Keratinocyte (primary cell): ENCODE measurements around the gene SMAD9. TPM values are rescaled to one million over a fixed set of nuclear protein-coding genes. Genes with fewer than 3 reads are reported as not detected.

Experiments used
- DNase-seq: peaks from one replicate; pipeline ENCODE4 v3.0.0-alpha.2; 2011; ENCODE audit warnings: low read depth, missing footprints, low spot score
- FAIRE-seq: peaks from 2 replicates; lab custom pipeline; 2011; peaks lifted over from hg19 to GRCh38; lab: Jason Lieb, UNC
- H2AFZ ChIP-seq: 2 replicates; pipeline ENCODE4 v1.6.0; 2012; ENCODE audit warnings: low read length, control low read depth, inconsistent platforms; ENCODE audit not compliant: control insufficient read depth
- H3K27ac ChIP-seq: 2 replicates; pipeline ENCODE4 v1.5.1; 2011; ENCODE audit warnings: low read length; ENCODE audit not compliant: control insufficient read depth, insufficient read depth
- H3K27me3 ChIP-seq: 3 replicates; pipeline ENCODE4 v1.6.0; 2011; ENCODE audit warnings: low read length; ENCODE audit not compliant: control insufficient read depth, insufficient read depth; ENCODE audit errors: extremely low read depth
- H3K36me3 ChIP-seq, 2 experiments: 2 replicates in 1 of 2; 3 replicates in 1 of 2; pipeline ENCODE4 v1.5.1; 2011; ENCODE audit warnings: low read length in 2 of 2, mild to moderate bottlenecking in 1 of 2; ENCODE audit not compliant: control insufficient read depth in 2 of 2, insufficient read depth in 2 of 2; ENCODE audit errors: extremely low read depth in 1 of 2
- H3K4me1 ChIP-seq: 3 replicates; pipeline ENCODE4 v1.5.1; 2011; ENCODE audit warnings: low read length; ENCODE audit not compliant: control insufficient read depth, insufficient read depth; ENCODE audit errors: extremely low read depth
- H3K4me2 ChIP-seq: 3 replicates; pipeline ENCODE4 v1.6.0; 2011; ENCODE audit warnings: low read depth, low read length; ENCODE audit not compliant: control insufficient read depth, insufficient read depth; ENCODE audit errors: extremely low read depth
- H3K4me3 ChIP-seq, 3 experiments: fragments of 200-600 bp in 1 of 3; sonication (generic) in 1 of 3; 2 replicates in 2 of 3; 3 replicates in 1 of 3; pipeline ENCODE4 v1.5.1; 2011 to 2016; ENCODE audit warnings: low read length in 3 of 3, mild to moderate bottlenecking in 3 of 3, control low read depth in 2 of 3, inconsistent platforms in 1 of 3, low read depth in 1 of 3, mixed read lengths in 1 of 3, mixed run types in 1 of 3, moderate library complexity in 1 of 3; ENCODE audit not compliant: control insufficient read depth in 2 of 3, insufficient read depth in 2 of 3; ENCODE audit errors: extremely low read depth in 1 of 3
- H3K79me2 ChIP-seq: 2 replicates; pipeline ENCODE4 v1.6.0; 2012; ENCODE audit warnings: low read length; ENCODE audit not compliant: control insufficient read depth, insufficient read depth
- H3K9ac ChIP-seq: 3 replicates; pipeline ENCODE4 v1.6.0; 2011; ENCODE audit warnings: low read length; ENCODE audit not compliant: control insufficient read depth, insufficient read depth; ENCODE audit errors: extremely low read depth
- H3K9me1 ChIP-seq: 3 replicates; pipeline ENCODE4 v1.6.0; 2011; ENCODE audit warnings: low read length; ENCODE audit not compliant: control insufficient read depth, insufficient read depth; ENCODE audit errors: extremely low read depth
- H3K9me3 ChIP-seq: 2 replicates; pipeline ENCODE4 v1.5.1; 2012; ENCODE audit warnings: low read depth, low read length; ENCODE audit not compliant: control insufficient read depth
- H4K20me1 ChIP-seq: 3 replicates; pipeline ENCODE4 v1.6.0; 2011; ENCODE audit warnings: low read length; ENCODE audit not compliant: control insufficient read depth, insufficient read depth; ENCODE audit errors: extremely low read depth
- CTCF ChIP-seq, 3 experiments: IDR thresholded peaks in 1 of 3; conservative IDR thresholded peaks in 1 of 3; optimal IDR thresholded peaks in 1 of 3; 2 replicates in 2 of 3; 3 replicates in 1 of 3; pipeline versions ENCODE3 to v1.5.1; 2011; ENCODE audit warnings: low read length in 3 of 3, mild to moderate bottlenecking in 3 of 3, moderate library complexity in 2 of 3, control low read depth in 1 of 3, inconsistent platforms in 1 of 3; ENCODE audit not compliant: insufficient read depth in 2 of 3; ENCODE audit errors: extremely low read depth in 1 of 3
- EZH2 ChIP-seq: IDR thresholded peaks from one replicate; pipeline ENCODE4 v1.6.1; 2012; ENCODE audit warnings: inconsistent platforms, mild to moderate bottlenecking, low read length, moderate library complexity
- dilution Hi-C: fragments of 300-500 bp; cut with MboI; formaldehyde crosslinking; loops from one replicate; pipeline ENCODE4 v1.7.0; 2020; ENCODE audit warnings: low sequenced_read_pairs; ENCODE audit not compliant: extremely low pct_ligation_motif_present
- polyA plus RNA-seq, 5 experiments: library from polyadenylated mRNA; depleted of rRNA in 3 of 5; stranded (reverse) in 3 of 5; stranded (forward) in 1 of 5; unstranded in 1 of 5; fragments of >200 nt; gene quantifications; 1 replicate in 1 of 5; 2 replicates in 3 of 5; 3 replicates in 1 of 5; pipeline versions ENCODE4 v1.2.1 to v1.2.3, GENCODE V29; 2011 to 2012; ENCODE audit warnings: missing spikeins in 2 of 5, low read depth in 1 of 5, low replicate concordance in 1 of 5

SMAD9 gene
- polyA plus RNA-seq, 1 donor (not counting 4 experiments of a cell fraction or from before 2014, with no cell fraction given): 0.10 TPM

- H3K9ac ChIP-seq: no peak overlapping the region
- no peaks in the 10 kb centered on the region for H3K4me1 ChIP-seq
- no peak for FAIRE-seq
- H4K20me1 ChIP-seq: no peaks in the 10 kb centered on the region
- no peak for DNase-seq
- H3K36me3 ChIP-seq: no peaks in the 10 kb centered on the region
- H3K4me3 ChIP-seq: no peak overlapping the region
- H3K9me3 ChIP-seq: no peaks in the 10 kb centered on the region
- H3K4me2 ChIP-seq: no peak overlapping the region
- H3K79me2 ChIP-seq: no peaks in the 10 kb centered on the region
- dilution Hi-C loops: no loop called here
- TF ChIP-seq EZH2 (no peak), CTCF (optimal IDR thresholded peaks at IDR 0.05 in 1 of 3, IDR thresholded peaks at IDR 0.05 in 1 of 3, conservative IDR thresholded peaks at IDR 0.05 in 1 of 3; ENCODE audit: extremely low read depth in 1 of 3, insufficient read depth in 2 of 3, low read length in 3 of 3) (peak in 2 of 3 experiments; percentile 40 to 48)
- no peaks in the 10 kb centered on the region for H3K9me1 ChIP-seq
- no peak overlapping the region for H2AFZ ChIP-seq
- no peak overlapping the region for H3K27ac ChIP-seq
- no peaks in the 10 kb centered on the region for H3K27me3 ChIP-seq
Measured at GRCh38 chr13:36848199-36848982, 71.6 kb downstream of the SMAD9 start.

GRCh38 chr13:36847606-36848005 lies 72.4 kb downstream of the SMAD9 start:
- FAIRE-seq (no peak), DNase-seq (no peak)
- Histone ChIP-seq H3K4me1 (no peaks in the 10 kb centered on the region), H3K9me3 (no peaks in the 10 kb centered on the region), H3K27ac (no peak overlapping the region), H3K4me3 (no peak overlapping the region), H3K9me1 (no peaks in the 10 kb centered on the region), H3K9ac (no peak overlapping the region), H3K79me2 (no peaks in the 10 kb centered on the region), H4K20me1 (no peaks in the 10 kb centered on the region), H2AFZ (no peak overlapping the region), H3K4me2 (no peak overlapping the region), H3K36me3 (no peaks in the 10 kb centered on the region), H3K27me3 (no peaks in the 10 kb centered on the region)
- dilution Hi-C loops: no loop called here
- TF ChIP-seq EZH2: no peak
- TF ChIP-seq CTCF (optimal IDR thresholded peaks at IDR 0.05 in 1 of 3, IDR thresholded peaks at IDR 0.05 in 1 of 3, conservative IDR thresholded peaks at IDR 0.05 in 1 of 3; ENCODE audit: extremely low read depth in 1 of 3, insufficient read depth in 2 of 3, low read length in 3 of 3): no peak
